GM18507 (cell line): ENCODE results near the gene GPR156.
"Not testable (repeated sequence)": the region's sequence is repeated elsewhere in the genome, so short reads cannot be mapped to it uniquely, and the experiment has no call there.

ENCODE experiments used
- DNase-seq: peaks from one replicate; pipeline ENCODE4 v3.0.0; 2011; ENCODE audit warnings: low read depth; ENCODE audit not compliant: insufficient read length; ENCODE audit errors: extremely low spot score
- FAIRE-seq: peaks from 2 replicates; lab custom pipeline; 2011; peaks lifted over from hg19 to GRCh38; lab: Jason Lieb, UNC

Gene GPR156

GRCh38 chr3:120276767-120277166, 8.3 kb downstream of the GPR156 start:
- FAIRE-seq (no peak), DNase-seq (no peak)

- FAIRE-seq = no peak
- no peak for DNase-seq
Measured at GRCh38 chr3:120275618-120276017, 9.4 kb downstream of the GPR156 start.

GRCh38 chr3:120274739-120275167, 10.3 kb downstream of the GPR156 start:
- FAIRE-seq (no peak), DNase-seq (no peak)

GRCh38 chr3:120272286-120272685, 12.7 kb downstream of the GPR156 start:
- no peak for DNase-seq
- FAIRE-seq = no peak

GRCh38 chr3:120265989-120266388, 19.0 kb downstream of the GPR156 start:
- no peak for FAIRE-seq
- DNase-seq = no peak

GRCh38 chr3:120264963-120265362, 20.1 kb downstream of the GPR156 start:
- FAIRE-seq (no peak), DNase-seq (no peak)

GRCh38 chr3:120263792-120264191, 21.2 kb downstream of the GPR156 start:
- no peak for DNase-seq
- FAIRE-seq = no peak

- no peak for DNase-seq
- no peak for FAIRE-seq
Measured at GRCh38 chr3:120258009-120258408, 27.0 kb downstream of the GPR156 start.

GRCh38 chr3:120245386-120245785, 39.6 kb downstream of the GPR156 start:
- DNase-seq (no peak), FAIRE-seq (no peak)

- no peak for DNase-seq
- no peak for FAIRE-seq
Measured at GRCh38 chr3:120244834-120245225, 40.2 kb downstream of the GPR156 start.

GRCh38 chr3:120239644-120240043, 45.4 kb downstream of the GPR156 start:
- FAIRE-seq (no peak), DNase-seq (no peak)

GRCh38 chr3:120227710-120228347, 57.2 kb downstream of the GPR156 start:
- no peak for DNase-seq
- FAIRE-seq = no peak

- DNase-seq (no peak), FAIRE-seq (no peak)
Measured at GRCh38 chr3:120224237-120224636, 60.8 kb downstream of the GPR156 start.

GRCh38 chr3:120218981-120219380, 66.0 kb downstream of the GPR156 start:
- DNase-seq (no peak), FAIRE-seq (no peak)

GRCh38 chr3:120216633-120217032, 68.4 kb downstream of the GPR156 start:
- FAIRE-seq, DNase-seq: not testable (repeated sequence)

- no peak for DNase-seq
- no peak for FAIRE-seq
Measured at GRCh38 chr3:120214176-120214575, 70.8 kb downstream of the GPR156 start.

- DNase-seq = no peak
Measured at GRCh38 chr3:120212505-120212904, 72.5 kb downstream of the GPR156 start.

GRCh38 chr3:120209425-120209824, 75.6 kb downstream of the GPR156 start:
- DNase-seq = no peak
- no peak for FAIRE-seq

More at GRCh38 chr3:120212505-120212904, 72.5 kb downstream of the GPR156 start:
- no peak for FAIRE-seq

GRCh38 chr3:120204338-120204737, 80.7 kb downstream of the GPR156 start:
- FAIRE-seq = no peak
- DNase-seq = no peak

GRCh38 chr3:120203621-120204020, 81.4 kb downstream of the GPR156 start:
- FAIRE-seq (no peak), DNase-seq (no peak)

GRCh38 chr3:120203016-120203415, 82.0 kb downstream of the GPR156 start:
- FAIRE-seq = no peak

GRCh38 chr3:120202363-120202762, 82.7 kb downstream of the GPR156 start:
- DNase-seq (no peak), FAIRE-seq (no peak)

More at GRCh38 chr3:120203016-120203415, 82.0 kb downstream of the GPR156 start:
- no peak for DNase-seq
